ENCODE data around the gene PPP1R9A. TPM values are rescaled to one million over a fixed set of nuclear protein-coding genes. Genes with fewer than 3 reads are reported as not detected.

Gene PPP1R9A
- polyA plus RNA-seq, 1 donor (not counting 4 experiments of a cell fraction or from before 2014, with no cell fraction given), result 0.01 TPM

- Histone ChIP-seq H2AFZ (ENCODE audit: control insufficient read depth, low read length) (no peak overlapping the region), H3K9me1 (ENCODE audit: control insufficient read depth, extremely low read depth, insufficient read depth, low read length) (no peaks in the 10 kb centered on the region), H3K36me3 (ENCODE audit: control insufficient read depth in 2 of 2, extremely low read depth in 1 of 2, insufficient read depth in 2 of 2, low read length in 2 of 2) (no peaks in the 10 kb centered on the region), H3K9me3 (ENCODE audit: control insufficient read depth, low read depth, low read length) (no peaks in the 10 kb centered on the region), H3K4me1 (ENCODE audit: control insufficient read depth, extremely low read depth, insufficient read depth, low read length) (no peaks in the 10 kb centered on the region), H3K79me2 (ENCODE audit: control insufficient read depth, insufficient read depth, low read length) (no peaks in the 10 kb centered on the region), H3K4me3 (ENCODE audit: control insufficient read depth in 2 of 3, extremely low read depth in 1 of 3, insufficient read depth in 2 of 3, low read depth in 1 of 3, low read length in 3 of 3) (no peak overlapping the region), H3K4me2 (ENCODE audit: control insufficient read depth, extremely low read depth, insufficient read depth, low read depth, low read length) (no peak overlapping the region), H4K20me1 (ENCODE audit: control insufficient read depth, extremely low read depth, insufficient read depth, low read length) (no peaks in the 10 kb centered on the region), H3K27ac (ENCODE audit: control insufficient read depth, insufficient read depth, low read length) (no peak overlapping the region), H3K9ac (ENCODE audit: control insufficient read depth, extremely low read depth, insufficient read depth, low read length) (no peak overlapping the region), H3K27me3 (ENCODE audit: control insufficient read depth, extremely low read depth, insufficient read depth, low read length) (no peaks in the 10 kb centered on the region)
- dilution Hi-C loops (cut with MboI; ENCODE audit: extremely low pct_ligation_motif_present, low sequenced_read_pairs), result no loop called here
- DNase-seq (ENCODE audit: low read depth, low spot score) (no peak), FAIRE-seq (no peak)
- no peak for TF ChIP-seq EZH2 (IDR thresholded peaks at IDR 0.05; ENCODE audit: low read length)
- TF ChIP-seq, protein P1, sequence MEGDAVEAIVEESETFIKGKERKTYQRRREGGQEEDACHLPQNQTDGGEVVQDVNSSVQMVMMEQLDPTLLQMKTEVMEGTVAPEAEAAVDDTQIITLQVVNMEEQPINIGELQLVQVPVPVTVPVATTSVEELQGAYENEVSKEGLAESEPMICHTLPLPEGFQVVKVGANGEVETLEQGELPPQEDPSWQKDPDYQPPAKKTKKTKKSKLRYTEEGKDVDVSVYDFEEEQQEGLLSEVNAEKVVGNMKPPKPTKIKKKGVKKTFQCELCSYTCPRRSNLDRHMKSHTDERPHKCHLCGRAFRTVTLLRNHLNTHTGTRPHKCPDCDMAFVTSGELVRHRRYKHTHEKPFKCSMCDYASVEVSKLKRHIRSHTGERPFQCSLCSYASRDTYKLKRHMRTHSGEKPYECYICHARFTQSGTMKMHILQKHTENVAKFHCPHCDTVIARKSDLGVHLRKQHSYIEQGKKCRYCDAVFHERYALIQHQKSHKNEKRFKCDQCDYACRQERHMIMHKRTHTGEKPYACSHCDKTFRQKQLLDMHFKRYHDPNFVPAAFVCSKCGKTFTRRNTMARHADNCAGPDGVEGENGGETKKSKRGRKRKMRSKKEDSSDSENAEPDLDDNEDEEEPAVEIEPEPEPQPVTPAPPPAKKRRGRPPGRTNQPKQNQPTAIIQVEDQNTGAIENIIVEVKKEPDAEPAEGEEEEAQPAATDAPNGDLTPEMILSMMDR (optimal IDR thresholded peaks at IDR 0.05 in 1 of 3, IDR thresholded peaks at IDR 0.05 in 1 of 3, conservative IDR thresholded peaks at IDR 0.05 in 1 of 3; ENCODE audit: extremely low read depth in 1 of 3, insufficient read depth in 2 of 3, low read length in 3 of 3), result no peak
Observed at GRCh38 chr7:95267754-95268153, 360.4 kb downstream of the PPP1R9A start.

GRCh38 chr7:95269640-95270039, 362.2 kb downstream of the PPP1R9A start:
- Histone ChIP-seq H3K79me2 (ENCODE audit: control insufficient read depth, insufficient read depth, low read length) (no peaks in the 10 kb centered on the region), H3K9me3 (ENCODE audit: control insufficient read depth, low read depth, low read length) (no peaks in the 10 kb centered on the region), H3K9me1 (ENCODE audit: control insufficient read depth, extremely low read depth, insufficient read depth, low read length) (no peaks in the 10 kb centered on the region), H3K4me1 (ENCODE audit: control insufficient read depth, extremely low read depth, insufficient read depth, low read length) (no peaks in the 10 kb centered on the region), H3K4me2 (ENCODE audit: control insufficient read depth, extremely low read depth, insufficient read depth, low read depth, low read length) (no peak overlapping the region), H4K20me1 (ENCODE audit: control insufficient read depth, extremely low read depth, insufficient read depth, low read length) (no peaks in the 10 kb centered on the region), H3K4me3 (ENCODE audit: control insufficient read depth in 2 of 3, extremely low read depth in 1 of 3, insufficient read depth in 2 of 3, low read depth in 1 of 3, low read length in 3 of 3) (no peak overlapping the region), H3K27ac (ENCODE audit: control insufficient read depth, insufficient read depth, low read length) (no peak overlapping the region), H3K36me3 (ENCODE audit: control insufficient read depth in 2 of 2, extremely low read depth in 1 of 2, insufficient read depth in 2 of 2, low read length in 2 of 2) (no peaks in the 10 kb centered on the region), H3K27me3 (ENCODE audit: control insufficient read depth, extremely low read depth, insufficient read depth, low read length) (no peaks in the 10 kb centered on the region), H2AFZ (ENCODE audit: control insufficient read depth, low read length) (no peak overlapping the region), H3K9ac (ENCODE audit: control insufficient read depth, extremely low read depth, insufficient read depth, low read length) (no peak overlapping the region)
- TF ChIP-seq, protein P1 (optimal IDR thresholded peaks at IDR 0.05 in 1 of 3, IDR thresholded peaks at IDR 0.05 in 1 of 3, conservative IDR thresholded peaks at IDR 0.05 in 1 of 3; ENCODE audit: extremely low read depth in 1 of 3, insufficient read depth in 2 of 3, low read length in 3 of 3), result no peak
- dilution Hi-C loops (cut with MboI; ENCODE audit: extremely low pct_ligation_motif_present, low sequenced_read_pairs), result no loop called here
- FAIRE-seq (no peak), DNase-seq (ENCODE audit: low read depth, low spot score) (no peak)

Data from keratinocyte (primary cell).